ENCODE results near the gene ANKRD55.
"Not testable (repeated sequence)": the region's sequence is repeated elsewhere in the genome, so short reads cannot be mapped to it uniquely, and the experiment has no call there.

The ANKRD55 gene

GRCh38 chr5:56147106-56147505, 86.0 kb downstream of the ANKRD55 start:
- FAIRE-seq (no peak), DNase-seq (ENCODE audit: low spot score) (no peak)

- FAIRE-seq (no peak), DNase-seq (ENCODE audit: low spot score) (no peak)
These were observed 86.5 kb downstream of the ANKRD55 start for GRCh38 chr5:56146674-56147073.

- FAIRE-seq (no peak), DNase-seq (ENCODE audit: low spot score) (no peak)
These were observed 87.6 kb downstream of the ANKRD55 start for GRCh38 chr5:56145511-56145910.

DNA sequence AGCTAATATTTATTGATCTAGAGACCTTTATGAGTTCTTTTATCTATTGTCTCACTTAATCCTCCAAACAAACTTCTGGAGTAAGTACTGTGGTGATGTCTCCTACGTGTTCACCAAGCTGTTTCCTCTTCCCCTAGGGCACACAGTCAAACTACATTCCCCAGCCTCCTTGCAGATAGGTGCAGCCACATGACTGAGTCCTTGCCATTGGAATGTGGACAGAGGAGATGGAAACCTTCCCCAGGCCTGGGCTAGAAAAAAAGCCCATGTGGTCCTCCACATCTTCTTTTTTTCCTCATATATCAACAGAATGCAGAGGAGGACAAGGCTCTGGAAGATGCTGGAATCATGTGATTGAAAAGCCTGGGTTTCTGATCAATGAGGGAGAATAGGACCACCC, 88.0 kb downstream of the ANKRD55 start:
- FAIRE-seq, result no peak
- no peak for DNase-seq (ENCODE audit: low spot score)

DNA sequence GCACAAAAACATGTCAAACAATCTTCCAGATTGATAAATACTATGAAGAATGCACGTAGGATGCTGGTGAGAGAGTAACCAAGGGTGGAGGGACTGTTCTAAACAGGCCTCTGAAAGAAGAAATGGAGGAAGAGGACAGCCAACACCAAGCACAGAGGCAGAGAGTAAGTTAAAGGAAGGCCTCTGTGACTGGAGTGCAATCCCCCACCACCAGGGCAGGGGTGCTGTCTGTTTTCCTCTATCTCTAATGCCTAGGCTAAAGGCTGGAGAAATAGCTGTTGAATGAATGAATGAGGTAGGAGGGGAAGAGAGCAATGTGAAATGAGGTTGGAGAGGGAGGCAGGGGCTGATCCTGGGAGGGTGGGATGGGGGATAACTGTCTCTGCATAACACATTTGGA, 88.9 kb downstream of the ANKRD55 start:
- DNase-seq (ENCODE audit: low spot score) (no peak), FAIRE-seq (no peak)

DNA sequence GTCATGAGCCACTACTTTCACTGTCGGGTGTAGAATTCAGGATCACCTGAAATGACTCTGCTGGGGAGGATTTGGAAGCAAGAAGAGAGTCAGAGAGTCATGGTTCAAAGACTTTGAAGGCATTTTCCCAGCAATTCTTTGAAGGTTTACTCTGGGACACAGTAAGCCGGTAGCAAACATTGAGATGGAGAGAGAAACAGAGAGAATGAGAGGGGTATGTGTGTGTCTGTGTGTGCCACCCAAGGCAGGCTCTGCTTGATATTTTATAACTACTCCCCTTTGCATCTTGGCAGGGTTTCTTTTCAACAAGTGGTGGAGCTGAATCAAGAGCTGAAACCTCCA, 89.8 kb downstream of the ANKRD55 start:
- DNase-seq (ENCODE audit: low spot score), result no peak
- FAIRE-seq, result no peak

GRCh38 chr5:56142614-56143372, 90.3 kb downstream of the ANKRD55 start:
- no peak for FAIRE-seq
- no peak for DNase-seq (ENCODE audit: low spot score)

DNA sequence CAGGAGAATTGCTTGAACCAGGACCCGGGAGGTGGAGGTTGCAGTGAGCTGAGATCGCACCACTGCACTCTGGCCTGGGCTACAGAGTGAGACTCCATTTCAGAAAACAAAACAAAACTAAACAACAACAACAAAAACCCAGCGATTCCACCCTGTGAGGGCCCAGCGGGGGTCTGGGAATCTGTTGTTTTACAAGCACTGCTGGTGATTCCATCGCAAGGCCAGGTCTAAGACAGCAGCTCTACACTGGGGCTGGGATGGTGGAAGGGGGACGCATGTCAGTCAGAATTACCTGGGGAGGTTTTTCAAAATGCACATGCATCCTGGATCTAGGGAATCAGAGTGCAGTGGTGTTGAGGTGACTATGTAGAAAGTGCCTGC, 90.9 kb downstream of the ANKRD55 start:
- DNase-seq (ENCODE audit: low spot score), result no peak
- FAIRE-seq, result no peak

GRCh38 chr5:56140073-56140472, 93.1 kb downstream of the ANKRD55 start:
- no peak for FAIRE-seq

DNA sequence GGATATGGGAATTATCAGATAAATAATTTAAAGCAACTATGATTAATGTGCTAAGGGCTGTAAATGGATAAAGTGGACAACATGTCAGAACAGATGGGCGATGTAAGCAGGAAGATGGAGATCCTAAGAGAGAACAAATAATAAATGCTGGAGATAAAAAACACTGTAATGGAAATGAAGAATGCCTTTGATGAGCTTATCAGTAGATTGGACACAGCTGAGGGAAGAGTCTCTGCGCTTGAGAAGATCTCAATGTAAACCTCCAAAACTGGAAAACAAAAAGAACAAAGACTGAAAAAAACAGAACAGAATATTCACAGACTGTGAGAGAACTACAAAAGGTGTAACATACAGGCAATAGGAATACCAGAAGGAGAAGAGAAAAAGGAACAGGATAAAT, 102.5 kb downstream of the ANKRD55 start:
- DNase-seq (ENCODE audit: low spot score) (no peak), FAIRE-seq (no peak)

More at GRCh38 chr5:56140073-56140472, 93.1 kb downstream of the ANKRD55 start:
- no peak for DNase-seq (ENCODE audit: low spot score)

- FAIRE-seq, result no peak
- DNase-seq (ENCODE audit: low spot score), result no peak
These were observed 103.8 kb downstream of the ANKRD55 start for GRCh38 chr5:56129288-56129687.

GRCh38 chr5:56128113-56128512, 105.0 kb downstream of the ANKRD55 start:
- no peak for DNase-seq (ENCODE audit: low spot score)
- no peak for FAIRE-seq

- peak; percentile 39 for DNase-seq (ENCODE audit: low spot score)
- no peak for FAIRE-seq
These were observed 106.5 kb downstream of the ANKRD55 start for GRCh38 chr5:56126487-56127179.

DNA sequence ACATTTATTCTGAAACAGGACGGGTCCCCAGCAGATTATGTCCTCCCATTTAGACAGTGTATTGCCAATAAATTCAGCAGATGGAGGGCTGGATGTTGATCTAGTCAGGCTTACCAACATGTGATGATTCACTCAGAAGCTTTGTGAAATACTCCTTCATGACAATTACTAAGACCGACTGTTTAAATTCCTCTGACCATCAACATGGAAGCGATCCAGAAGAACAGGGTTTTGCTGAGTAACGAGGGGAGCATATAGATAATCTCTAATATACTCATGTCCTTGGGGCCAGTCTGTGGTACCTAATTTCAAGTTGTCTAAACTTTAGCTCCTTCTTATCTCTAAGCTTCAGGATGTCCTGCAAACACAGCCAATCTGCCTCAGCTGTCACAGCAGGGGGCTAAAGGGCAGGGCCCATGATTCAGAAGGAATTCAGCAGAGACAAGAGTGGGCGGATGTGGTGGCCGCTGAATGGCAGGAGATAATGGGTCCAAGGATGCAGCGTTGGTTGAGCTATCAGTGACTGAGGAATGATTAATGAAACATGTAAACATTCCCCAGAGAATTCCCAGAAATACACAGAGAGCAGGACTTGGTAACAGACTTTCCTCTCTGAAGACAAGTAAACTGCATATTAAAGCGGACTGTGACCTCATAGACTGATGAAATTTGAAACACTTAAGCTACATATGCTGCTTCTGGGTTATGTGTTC, 109.4 kb downstream of the ANKRD55 start:
- FAIRE-seq, result no peak
- DNase-seq (ENCODE audit: low spot score), result peak; percentile 89

DNA sequence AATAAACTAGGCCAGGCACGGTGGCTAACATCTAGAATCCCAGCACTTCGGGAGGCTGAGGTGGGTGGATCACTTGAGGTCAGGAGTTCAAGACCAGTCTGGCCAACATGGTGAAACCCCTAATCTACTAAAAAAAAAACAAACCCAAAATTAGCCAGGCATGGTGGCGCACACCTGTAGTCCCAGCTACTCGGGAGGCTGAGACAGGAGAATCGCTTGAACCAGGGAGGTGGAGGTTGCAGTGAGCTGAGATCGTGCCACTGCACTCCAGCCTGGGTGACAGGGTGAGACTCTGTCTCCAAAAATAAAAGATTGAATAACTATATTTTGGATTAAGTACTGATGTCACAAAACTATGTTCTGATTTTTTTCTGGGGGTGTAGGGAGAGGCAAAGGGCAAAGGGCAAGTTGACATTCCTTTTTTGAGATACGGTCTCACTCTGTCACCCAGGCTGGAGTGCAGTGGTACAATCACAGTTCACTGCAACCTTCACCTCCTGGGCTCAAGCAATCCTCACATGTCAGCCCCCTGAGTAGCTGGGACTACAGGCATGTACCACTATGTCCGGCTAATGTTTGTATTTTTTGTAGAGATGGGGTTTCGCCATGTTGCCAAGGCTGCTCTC, 110.7 kb downstream of the ANKRD55 start:
- FAIRE-seq, result not testable (repeated sequence)

GRCh38 chr5:56119050-56119449, 114.1 kb downstream of the ANKRD55 start:
- DNase-seq (ENCODE audit: low spot score), result no peak
- FAIRE-seq, result no peak

More for the DNA sequence above, 110.7 kb downstream of the ANKRD55 start:
- DNase-seq (ENCODE audit: low spot score), result not testable (repeated sequence)

DNA sequence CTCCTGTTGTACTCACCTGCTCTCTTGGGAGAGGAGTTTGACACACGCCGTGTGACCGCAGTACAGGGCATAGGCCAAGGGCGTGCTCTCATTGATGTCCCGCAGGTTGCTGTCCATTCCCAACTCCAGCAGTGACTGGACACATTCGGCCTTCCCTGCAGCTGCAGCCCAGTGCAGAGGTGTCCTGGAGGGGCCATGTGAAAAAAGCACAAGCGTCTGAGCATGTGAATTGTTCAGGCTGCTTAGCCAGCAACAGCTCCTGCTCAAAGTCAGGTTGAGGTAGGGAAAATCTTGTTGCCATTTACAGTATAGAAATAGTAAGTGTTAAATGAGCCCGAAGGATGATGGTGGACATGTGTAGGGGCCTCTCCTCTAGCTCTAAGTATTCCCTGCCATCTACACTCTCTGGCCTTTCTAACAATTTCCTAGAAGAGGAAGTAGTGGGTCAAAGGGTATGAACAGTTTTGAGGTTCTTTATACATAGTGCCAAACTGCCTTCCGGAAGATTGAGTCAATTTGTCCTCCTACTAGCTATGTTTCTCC, 116.5 kb downstream of the ANKRD55 start:
- FAIRE-seq (no peak), DNase-seq (ENCODE audit: low spot score) (no peak)

GRCh38 chr5:56115589-56115988, 117.5 kb downstream of the ANKRD55 start:
- no peak for DNase-seq (ENCODE audit: low spot score)

DNA sequence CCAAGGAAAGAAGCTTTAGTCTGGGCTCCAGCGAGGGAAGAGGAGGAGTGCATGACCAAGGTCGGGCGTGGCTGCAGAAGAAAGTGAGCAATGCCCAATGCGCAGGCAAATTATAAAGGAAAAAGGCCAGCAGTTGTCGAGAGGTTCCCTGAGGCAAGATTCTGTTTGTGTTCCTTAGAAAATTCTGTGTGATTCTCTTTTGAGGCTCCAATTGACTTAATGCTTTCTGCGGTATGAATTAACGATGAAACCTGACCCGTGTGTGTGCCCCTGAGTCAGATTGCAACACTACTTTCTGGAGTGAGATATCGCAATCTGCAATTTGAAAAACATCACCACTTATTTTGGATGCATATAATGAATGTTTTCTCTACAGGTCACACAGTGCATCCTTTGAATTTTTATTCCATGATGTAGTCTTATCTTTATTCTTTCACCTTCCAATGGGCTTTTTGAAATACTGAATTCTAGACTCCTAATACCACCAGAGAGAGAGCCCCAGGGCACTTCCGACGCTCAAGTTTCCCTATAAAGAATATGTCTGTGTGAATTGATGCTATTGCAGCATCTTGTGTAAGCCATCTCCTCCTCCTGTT, 120.5 kb downstream of the ANKRD55 start:
- DNase-seq (ENCODE audit: low spot score) (no peak), FAIRE-seq (no peak)

More at GRCh38 chr5:56115589-56115988, 117.5 kb downstream of the ANKRD55 start:
- FAIRE-seq, result no peak

GRCh38 chr5:56111404-56111781, 121.7 kb downstream of the ANKRD55 start:
- FAIRE-seq (no peak), DNase-seq (ENCODE audit: low spot score) (no peak)

Data from urothelium cell line (cell line).